ENCODE data around the gene CUX1.

The CUX1 gene

GRCh38 chr7:102287111-102287980, 469.9 kb downstream of the CUX1 start:
- peak; percentile 53 for DNase-seq
- TF ChIP-seq CTCF (IDR thresholded peaks at IDR 0.05) = no peak
- Mint-ChIP-seq H3K4me3 (peak overlapping the region; percentile 74), H3K4me1 (peaks cover 45% of the 10 kb centered on the region), H3K27me3 (ENCODE audit: low read depth, poor library complexity) (peaks cover 18% of the 10 kb centered on the region), H3K27ac (no peak overlapping the region), H3K9me3 (no peaks in the 10 kb centered on the region), H3K36me3 (ENCODE audit: low read depth) (no peaks in the 10 kb centered on the region)

- no peak for DNase-seq
- H3K27ac Mint-ChIP-seq = no peak overlapping the region
- H3K4me1 Mint-ChIP-seq = peaks cover 43% of the 10 kb centered on the region
- peak overlapping the region; percentile 72 for H3K4me3 Mint-ChIP-seq
- peaks cover 18% of the 10 kb centered on the region for H3K27me3 Mint-ChIP-seq (ENCODE audit: low read depth, poor library complexity)
- TF ChIP-seq CTCF (IDR thresholded peaks at IDR 0.05) = no peak
- no peaks in the 10 kb centered on the region for H3K36me3 Mint-ChIP-seq (ENCODE audit: low read depth)
- no peaks in the 10 kb centered on the region for H3K9me3 Mint-ChIP-seq
Measured at GRCh38 chr7:102287981-102288278, 470.5 kb downstream of the CUX1 start.

- Mint-ChIP-seq H3K9me3 (no peaks in the 10 kb centered on the region), H3K27ac (no peak overlapping the region), H3K27me3 (ENCODE audit: low read depth, poor library complexity) (peaks cover 18% of the 10 kb centered on the region), H3K4me3 (peak overlapping the region; percentile 72), H3K36me3 (ENCODE audit: low read depth) (no peaks in the 10 kb centered on the region), H3K4me1 (peaks cover 39% of the 10 kb centered on the region)
- DNase-seq = no peak
- TF ChIP-seq CTCF (IDR thresholded peaks at IDR 0.05) = no peak
Measured at GRCh38 chr7:102288285-102288930, 471.0 kb downstream of the CUX1 start.

- no peaks in the 10 kb centered on the region for H3K36me3 Mint-ChIP-seq (ENCODE audit: low read depth)
- no peak overlapping the region for H3K4me3 Mint-ChIP-seq
Measured at GRCh38 chr7:102289057-102289456, 471.6 kb downstream of the CUX1 start.

GRCh38 chr7:102291056-102291915, 473.9 kb downstream of the CUX1 start:
- no peak for DNase-seq
- no peak overlapping the region for H3K27ac Mint-ChIP-seq
- H3K36me3 Mint-ChIP-seq (ENCODE audit: low read depth) = no peaks in the 10 kb centered on the region
- H3K27me3 Mint-ChIP-seq (ENCODE audit: low read depth, poor library complexity) = peaks cover 15% of the 10 kb centered on the region
- no peaks in the 10 kb centered on the region for H3K9me3 Mint-ChIP-seq
- TF ChIP-seq CTCF (IDR thresholded peaks at IDR 0.05) = no peak
- peak overlapping the region; percentile 5 for H3K4me3 Mint-ChIP-seq
- H3K4me1 Mint-ChIP-seq = peaks cover 47% of the 10 kb centered on the region

More at GRCh38 chr7:102289057-102289456, 471.6 kb downstream of the CUX1 start:
- H3K9me3 Mint-ChIP-seq = no peaks in the 10 kb centered on the region
- peaks cover 38% of the 10 kb centered on the region for H3K4me1 Mint-ChIP-seq
- no peak overlapping the region for H3K27ac Mint-ChIP-seq
- H3K27me3 Mint-ChIP-seq (ENCODE audit: low read depth, poor library complexity) = peaks cover 18% of the 10 kb centered on the region
- DNase-seq = no peak
- TF ChIP-seq CTCF (IDR thresholded peaks at IDR 0.05) = no peak
